GM21367 (cell line): ENCODE results near the gene ACTG1.

Experiments
- ATAC-seq: cut with Tn5 transposase; IDR thresholded peaks from one replicate; pipeline ENCODE4 v1.9.1; 2021; ENCODE audit not compliant: unreplicated experiment

Gene ACTG1

DNA sequence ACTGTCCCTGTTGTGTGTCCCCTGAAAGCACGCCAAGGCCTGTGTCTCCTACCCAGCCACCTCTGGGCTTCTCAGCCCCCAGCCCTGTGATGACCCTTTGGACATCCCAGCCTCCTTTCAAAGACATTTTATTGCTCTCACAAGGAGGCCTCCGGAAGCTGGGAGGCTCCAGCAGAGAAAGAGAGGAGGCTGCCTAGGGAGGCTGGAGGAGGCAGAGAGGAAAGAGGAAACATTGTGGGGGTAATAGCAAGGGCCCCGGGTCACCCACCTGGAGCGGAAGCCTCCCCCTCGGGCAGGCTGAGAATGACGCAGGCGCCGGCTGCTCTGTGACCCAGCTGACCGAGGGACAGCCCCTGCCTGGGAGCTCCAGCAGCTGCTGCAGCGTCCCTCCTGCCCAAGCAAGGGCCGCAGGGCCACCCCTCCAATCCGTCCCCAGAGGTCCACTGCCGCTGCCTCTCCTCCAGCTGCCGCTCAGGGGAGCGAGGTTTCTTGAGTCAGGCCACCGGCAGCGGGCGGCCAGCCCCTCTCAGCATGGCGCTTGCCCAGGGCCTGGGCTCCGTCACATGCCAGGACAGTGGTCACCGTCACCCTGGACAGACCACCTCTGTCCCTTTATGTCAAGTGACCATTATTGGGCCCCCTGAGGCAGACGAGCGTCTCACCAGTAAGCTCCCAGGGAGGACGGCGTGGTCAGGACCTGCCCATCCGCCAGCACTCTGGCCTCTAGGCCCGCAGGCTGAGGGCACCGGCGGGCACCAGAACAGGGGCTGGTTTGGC, 29.3 kb downstream of the ACTG1 start:
- ATAC-seq = no peak

DNA sequence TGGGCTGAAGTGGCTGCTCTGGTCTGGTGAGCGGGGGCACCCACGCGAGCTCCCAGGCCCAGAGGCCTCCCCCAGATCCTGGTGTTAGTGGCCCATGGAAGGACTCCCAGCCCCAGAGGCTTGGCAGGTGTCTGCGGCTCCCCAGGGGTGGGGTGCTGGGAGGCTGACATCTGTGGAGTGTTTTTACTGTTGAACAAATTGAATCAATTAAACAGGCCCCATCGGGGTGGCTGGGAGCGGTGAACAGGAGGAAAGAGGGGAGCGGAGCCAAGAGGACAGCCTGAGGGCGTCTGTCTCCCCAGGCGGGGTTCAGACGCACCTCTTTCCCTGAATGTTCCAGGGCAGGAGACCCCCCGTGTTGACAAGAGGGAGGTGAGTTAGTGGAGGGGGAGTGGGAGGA, 29.9 kb downstream of the ACTG1 start:
- no peak for ATAC-seq

DNA sequence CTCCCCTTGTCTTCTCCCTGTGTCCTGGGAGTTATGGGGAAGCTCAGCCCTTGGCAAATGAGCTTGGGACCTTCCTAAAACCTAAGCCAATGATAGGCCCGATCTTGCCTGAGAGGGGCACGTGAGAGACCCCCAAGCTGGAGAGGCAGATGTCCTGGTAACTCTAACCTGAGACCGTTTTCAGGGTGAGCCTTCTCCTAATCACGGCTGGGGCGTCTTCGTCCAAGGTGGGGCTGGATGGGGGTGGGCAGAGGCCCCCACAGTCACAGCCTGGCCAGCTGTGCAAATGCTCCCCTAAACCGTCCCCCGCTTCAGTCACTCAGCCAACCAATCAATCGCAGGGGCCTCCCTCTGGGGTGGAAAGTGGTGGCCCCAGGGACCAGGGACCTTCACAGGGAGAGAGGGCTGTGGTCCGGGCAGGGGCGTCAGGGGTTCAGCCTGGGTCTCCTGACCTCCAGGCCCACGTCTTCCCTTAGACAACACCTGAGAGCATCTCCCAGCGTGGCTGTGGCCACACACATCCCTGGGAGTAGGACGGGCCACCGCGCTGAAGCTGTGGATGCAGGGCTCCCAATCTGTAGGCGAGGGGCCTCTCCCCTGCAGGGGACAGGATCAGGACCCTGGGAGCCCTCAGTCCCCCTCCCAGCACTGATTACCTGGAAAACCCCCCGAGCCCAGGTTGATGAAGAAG, 30.6 kb downstream of the ACTG1 start:
- ATAC-seq = no peak

DNA sequence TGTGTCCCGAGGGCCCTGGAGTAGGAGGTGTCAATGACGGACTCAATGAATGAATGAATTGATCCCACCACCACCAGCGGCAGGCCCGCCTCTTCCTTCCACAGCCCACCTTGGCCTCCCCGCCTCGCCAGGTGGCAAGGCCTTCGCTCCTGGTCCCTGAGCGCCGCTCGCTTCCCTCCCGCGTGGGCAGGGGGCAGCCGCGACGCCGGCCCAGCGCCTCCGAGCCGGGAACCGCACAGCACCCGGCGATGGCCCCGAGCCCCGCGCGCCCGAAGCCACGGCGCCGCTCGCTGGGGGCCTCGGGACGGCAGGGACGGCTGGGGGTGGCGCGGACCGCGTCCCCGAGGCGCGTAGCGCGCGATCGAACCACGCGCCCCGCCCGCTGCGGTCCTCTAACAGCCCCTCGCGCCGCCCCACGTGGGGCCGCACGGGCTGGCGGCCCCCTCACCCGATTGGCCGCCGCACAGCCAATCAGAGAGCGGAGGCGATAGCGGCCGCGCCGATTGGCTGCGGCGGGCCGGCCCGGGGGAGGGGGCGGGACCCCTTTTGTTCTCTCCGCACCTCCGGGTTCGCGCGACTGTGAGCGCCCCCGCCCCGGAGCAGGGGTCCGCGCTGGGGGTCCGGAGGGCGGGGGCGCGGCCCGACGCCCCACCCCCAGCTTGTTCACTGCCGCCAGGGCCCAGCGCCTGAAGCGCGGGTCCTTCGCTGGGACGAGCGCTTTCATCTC, 31.4 kb downstream of the ACTG1 start:
- no peak for ATAC-seq

DNA sequence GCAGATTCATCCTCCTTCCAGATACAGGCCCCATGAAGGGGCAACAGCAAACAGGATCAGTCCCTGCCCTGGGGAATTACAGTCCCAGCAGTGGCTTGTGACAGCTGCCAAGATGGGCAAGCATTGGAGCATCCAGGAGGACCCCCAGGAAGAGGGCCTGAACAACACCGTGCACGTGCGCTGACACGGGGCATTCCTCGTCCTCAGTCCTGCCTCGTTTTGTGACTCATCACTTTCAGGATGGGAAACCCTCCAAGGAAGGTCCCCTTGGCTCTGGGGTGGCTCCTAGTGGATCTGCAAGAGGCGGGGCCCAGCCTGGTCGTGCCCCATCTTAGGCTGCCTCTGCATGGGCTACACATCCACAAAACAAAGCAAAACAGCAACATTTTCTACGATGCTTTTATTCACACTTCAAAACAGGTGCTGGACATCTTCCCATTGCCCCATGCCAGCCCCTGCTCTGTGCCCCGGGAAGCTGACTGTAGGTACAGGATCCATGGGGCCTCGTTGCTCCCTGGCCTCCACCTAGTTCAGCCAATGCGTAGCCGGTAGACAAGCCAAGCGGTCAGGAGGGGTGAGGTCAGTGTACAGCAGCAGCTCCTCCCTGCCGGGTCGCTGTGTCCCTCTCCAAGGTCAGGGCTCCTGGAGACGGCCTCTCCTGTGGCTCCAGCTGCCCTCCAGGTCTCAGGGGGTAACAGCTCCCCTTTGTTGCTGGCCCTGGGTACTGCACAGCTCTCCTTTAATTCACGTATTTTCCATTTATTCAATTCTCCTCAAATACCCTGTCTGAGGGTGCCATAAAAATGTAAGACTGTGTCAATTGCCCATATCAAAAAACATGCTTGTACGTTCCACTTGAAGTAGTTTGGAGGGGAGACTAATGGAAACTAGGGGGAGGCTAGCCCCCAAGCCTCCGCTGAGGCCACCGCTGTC, 32.2 kb downstream of the ACTG1 start:
- ATAC-seq = no peak

DNA sequence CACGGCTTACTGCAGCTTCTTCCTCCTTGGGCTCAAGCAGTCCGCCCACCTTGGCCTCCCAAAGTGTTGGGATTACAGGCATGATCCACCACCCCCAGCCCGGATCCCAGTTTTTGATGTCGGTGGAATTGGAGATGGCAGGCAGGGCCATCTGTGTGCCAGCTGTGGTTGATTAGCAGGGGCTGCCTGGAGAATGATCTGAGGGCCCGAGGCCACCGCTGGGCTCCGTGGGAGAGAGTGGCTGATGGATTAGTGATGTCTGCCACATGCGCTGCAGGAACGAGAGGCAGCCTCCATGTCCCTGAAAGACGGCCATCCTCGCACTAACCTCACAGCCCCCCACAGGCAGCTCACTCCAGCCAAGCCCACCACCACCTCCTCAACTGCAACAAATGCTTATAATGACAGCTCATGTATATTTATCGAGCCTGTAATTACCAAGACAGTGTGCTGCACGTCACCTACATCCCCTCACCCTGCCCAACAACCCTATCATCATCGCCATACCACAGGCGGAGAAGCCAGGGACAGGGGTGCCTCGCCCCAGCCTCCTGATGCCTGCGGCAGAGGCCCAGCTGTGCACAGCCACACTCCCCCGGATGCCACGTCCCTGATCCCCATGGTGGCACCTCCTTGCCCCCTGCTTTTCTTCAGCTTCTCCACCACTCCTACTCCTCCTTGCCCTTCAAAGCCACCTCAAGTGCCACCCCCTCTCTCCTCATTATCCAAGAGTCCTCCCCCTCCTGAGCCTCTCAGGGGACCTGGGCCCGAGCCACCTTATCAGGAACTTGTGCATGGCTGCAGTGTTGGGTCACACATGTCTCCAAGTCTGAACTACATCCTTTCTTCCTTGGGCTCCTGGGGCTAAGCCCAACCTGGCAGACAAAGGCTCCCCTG, 33.2 kb downstream of the ACTG1 start:
- no peak for ATAC-seq

DNA sequence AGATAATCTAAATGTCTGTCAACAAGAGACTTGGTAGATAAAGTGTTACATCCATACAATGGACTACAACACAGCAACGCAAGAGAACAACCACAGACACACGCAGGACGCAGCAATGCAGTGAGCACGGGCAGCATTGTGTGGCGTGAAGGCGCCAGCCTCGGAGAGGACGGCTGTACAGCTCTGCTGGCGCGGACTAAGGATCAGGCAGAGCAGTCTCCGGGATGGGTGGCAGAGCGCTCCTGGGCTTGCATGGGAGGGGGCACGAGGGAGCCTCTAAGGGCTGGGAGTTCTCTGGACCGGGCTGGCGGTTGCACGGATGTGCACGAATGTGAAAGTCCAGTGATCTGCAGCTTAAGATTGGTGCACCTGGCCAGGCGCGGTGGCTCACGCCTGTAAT, 34.5 kb downstream of the ACTG1 start:
- no peak for ATAC-seq

DNA sequence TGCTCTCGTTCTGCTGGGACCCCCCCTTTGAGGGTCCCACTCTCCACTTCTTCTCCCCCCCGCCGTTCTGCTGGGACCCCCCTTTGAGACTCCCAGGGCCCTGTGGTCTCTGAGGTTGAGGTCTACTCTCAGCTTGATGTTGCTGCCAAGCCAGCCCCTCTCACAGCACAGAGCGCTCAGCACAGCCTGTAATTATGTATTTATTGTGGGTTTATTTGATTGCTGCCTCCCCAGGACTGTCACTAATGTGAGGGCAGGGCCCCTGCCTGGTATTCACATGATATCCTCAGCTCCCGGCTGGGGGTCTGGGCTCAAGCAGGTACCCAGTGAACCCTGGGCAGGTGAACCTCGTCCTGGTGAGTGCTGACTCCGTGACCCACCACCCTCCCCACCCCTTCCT, 35.4 kb downstream of the ACTG1 start:
- ATAC-seq = no peak

DNA sequence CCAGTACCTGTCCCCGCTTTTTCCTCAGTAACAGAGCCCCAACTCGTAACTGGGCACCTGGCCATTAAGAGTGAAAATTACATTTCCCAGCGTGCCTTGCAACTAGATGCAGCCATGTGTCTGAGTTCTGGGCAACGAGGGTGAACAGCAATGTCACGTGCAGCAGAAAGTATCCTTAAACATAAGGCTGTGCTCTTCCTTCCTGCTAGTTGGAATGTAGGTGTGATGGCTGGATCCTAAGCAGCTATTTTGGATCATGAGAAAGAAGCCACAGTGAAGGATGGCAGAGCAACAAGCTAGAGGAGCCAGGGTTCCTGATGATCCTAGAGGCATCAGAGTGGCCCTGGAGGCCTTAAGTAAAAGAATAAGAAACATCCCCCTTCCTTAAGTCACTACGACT, 36.0 kb downstream of the ACTG1 start:
- no peak for ATAC-seq

DNA sequence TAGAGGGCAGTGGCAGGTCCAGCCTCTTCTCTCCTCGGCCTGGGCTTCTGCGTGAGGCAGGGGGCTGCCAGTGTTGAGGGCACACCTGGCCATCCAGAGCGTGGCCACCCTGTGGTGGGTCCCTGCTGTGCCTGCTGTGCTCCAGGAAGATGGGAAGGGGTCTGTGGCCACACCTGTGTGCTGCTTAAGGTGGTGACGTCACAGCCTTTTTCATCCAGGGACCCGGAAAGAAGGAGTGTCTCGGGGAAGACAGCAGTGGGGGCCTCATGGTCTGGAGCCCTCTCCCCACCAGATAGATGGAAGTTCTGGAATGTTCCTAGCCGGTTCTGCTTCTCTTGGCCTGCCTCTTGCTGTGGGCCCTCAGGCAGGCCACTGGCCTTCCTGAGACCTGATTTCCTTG, 36.5 kb downstream of the ACTG1 start:
- ATAC-seq = no peak

DNA sequence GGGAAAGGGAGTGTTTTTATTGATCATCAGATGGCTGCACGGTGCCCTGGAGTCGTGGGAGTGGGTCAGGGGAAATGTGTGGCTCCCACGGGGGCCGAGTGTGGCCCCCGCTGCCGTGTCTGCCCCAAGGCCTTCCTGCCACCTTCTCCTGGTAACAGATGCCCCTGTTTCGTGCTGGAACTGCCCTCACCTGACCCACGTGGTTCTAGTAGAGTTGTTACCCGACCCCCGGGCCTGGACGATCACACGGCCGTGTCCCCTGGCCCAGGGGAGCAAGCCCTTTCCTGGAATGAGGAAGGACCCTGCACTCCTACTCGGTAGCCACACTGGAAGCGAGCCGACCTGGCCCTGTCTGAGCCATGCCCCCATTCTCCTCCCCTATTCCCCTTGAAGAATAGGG, 37.6 kb downstream of the ACTG1 start:
- no peak for ATAC-seq

DNA sequence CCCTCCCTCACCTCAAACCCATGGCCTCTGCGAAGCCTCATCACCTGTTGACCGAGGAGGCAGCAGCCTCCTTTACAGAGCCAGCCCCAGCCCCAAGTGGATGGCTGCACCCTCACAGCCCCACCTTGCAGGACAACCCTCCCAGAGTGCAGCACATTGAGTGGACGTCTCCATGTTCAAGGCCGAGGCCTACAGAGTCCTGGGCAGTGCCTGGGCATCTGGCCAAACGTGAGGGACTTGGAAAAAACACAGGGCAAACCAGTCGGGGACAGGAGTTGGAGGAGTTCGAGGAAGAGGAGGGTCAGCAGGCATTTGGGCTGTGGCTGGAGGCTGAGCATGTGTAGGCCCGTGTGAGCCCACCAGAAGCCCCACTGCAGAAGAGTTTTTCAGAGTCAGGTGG, 39.6 kb downstream of the ACTG1 start:
- no peak for ATAC-seq

DNA sequence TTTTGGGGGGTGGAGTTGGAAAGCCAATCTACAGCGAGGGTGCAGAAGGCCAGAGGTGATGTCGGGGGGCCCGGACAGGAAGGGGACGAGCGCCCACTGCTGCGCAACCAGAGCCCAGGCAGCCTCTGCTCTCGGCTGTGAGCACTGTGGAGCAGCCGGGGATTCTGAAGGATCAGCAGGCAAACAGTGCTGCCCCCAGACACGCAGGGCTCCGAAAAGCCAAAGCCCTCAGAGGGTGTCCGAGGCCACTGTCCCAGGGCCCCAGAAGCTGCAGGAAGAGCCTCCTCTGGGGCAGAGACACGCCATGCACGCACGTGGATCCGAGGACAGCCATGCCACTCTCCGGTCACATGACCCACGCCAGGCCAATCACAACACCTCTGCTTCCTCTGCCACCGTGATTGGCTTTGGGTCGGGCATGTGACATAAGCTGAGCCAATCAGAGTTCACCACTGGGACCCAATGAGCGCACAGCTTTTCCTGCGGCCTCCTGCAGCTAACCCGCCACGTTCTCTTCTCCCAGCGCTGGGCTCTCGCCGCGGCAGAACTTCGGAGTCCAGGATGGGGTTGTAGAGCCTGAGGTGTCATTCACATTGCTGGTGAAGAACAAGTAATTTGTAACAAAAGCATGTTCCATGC, 40.7 kb downstream of the ACTG1 start:
- no peak for ATAC-seq

DNA sequence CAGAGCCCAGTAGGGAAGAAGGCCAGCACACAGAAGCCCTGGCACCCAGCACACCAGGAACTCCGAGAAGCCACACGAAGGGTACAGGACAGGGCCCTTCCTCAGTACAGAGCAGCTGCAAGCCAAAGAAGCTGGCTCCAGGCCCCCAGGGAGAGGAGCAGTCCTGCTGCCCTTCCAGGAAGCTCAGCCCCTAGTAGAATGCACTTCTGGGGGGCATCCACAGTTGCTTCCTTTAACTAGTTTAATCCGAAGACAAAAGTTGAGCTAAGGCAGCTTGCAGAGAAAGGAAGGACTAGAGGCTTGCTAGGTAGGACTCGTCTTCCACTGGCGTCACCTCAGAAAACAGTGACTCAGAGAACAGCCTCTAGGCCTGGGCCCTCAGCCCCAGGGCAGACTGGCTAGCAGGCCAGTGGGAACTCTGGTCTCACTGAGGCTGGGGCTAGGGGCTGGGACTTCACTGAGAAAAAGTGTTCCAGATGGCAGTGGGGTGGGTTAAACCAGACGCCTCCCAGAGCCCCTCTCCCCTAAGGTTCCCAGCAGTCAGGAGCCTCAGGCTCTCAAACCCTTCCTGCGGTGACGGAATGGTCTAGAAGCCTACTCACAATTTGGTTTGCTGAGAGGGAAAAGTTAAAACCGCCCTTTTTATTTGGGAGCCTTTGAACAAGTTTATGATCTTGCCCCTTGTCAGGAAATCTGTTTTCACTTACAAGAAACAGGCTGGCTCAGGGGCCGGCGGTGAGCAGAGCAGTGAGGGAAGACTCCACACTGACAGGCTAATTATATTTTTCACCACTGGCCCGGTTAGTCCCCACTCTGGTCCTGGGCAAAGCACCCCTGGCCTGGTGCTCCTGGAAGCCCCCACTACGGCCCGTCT, 41.4 kb downstream of the ACTG1 start:
- no peak for ATAC-seq

DNA sequence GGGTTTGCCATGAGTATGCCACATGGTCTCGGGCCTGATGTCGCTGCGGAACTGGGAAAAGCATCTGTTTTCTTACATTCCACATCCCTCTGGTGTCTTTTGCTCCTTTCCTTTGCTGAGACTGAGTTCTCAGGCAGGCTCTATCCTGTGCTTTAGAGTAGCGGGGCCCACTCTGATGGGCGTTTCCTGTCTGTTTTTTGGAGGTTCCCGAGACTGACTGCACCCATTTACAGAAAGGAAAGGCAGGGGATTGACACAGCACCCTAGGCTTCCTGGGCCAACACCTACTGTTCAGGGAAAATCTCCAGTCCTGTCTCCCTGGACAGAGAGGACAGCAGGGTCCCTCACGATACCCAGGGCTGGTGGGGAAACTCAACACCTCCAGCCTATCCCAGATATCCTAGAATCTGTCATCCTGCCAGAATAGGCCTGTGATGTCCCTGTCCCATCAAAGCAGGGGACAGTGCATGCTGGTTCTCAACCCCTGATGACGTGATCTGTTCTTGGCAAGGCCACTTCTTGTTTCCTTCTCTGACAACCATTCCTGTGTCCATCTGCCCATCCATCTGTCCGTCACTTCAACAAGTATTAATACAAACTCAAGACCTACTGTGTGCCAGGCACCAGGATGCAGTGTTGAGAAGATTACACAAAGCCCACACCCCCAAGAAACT, 42.2 kb downstream of the ACTG1 start:
- no peak for ATAC-seq

DNA sequence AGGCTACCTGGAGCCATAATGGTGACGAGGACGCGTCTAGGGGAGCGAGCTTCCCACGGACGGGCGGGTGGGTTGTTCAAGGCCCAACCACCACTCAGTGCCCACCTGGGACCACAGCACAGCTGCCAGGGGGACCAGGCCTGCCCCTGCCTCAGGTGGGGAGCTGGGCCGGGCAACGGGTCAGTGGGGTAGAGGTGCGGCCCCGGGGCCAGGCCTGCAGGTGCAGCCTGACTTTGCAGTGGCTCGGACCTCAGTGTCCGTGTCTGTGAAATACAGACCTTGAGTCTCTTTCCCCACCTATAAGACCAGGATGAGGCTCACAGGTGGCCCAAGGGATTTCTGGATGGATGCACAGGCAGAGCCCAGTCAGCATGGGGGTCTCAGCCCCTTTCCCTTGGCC, 43.3 kb downstream of the ACTG1 start:
- ATAC-seq = no peak

DNA sequence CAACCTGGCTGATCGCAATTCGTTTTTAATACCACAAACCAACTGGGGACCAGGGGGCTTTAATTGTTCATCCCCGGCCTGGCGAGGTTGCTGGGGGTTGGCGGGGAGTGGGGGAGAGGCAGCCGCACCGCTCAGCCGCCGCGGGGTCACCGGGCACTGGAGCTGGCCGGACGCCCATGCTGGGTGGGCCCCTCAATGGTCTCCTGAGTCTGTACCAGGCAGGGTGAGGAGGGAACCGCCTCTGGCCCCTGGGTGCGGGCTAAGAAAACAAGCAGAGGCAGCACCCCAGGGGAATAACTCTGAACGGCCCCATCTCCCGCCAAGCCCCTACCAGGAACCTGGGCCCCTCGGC, 43.9 kb downstream of the ACTG1 start:
- ATAC-seq = no peak

DNA sequence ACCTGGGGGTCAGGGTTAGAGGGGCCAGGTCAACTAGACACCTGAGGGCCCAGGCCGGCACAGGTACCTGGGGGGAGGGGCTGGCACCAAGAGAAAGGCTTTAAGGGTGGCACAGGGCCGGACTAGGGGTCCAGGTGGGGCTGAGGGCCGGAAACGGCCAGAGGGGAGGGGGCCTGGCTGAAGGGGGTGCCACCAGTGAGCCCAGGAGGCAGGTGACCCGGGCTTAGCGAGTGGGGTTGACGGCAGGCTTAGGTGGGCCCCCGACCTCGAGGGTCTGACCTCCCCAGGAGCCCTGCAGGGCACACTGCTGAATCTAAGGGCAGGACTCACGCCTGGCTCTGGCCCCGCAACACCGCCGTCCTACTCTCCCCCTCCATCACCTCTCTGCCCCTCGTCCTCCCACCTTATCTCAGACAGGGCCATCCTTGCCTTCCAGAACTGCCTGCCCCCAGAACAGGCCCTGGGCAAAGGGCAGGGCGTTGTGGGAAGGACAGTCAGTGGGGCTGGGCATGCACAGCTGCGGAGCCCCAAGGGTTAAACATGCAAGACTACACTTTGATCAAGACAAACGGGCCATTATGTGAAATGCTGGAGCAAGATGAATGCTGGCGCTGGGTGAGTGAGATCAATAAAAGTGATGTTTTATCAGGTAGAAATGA, 44.4 kb downstream of the ACTG1 start:
- ATAC-seq = no peak
